Measurements from ENCODE around the gene UTP15.

UTP15 gene

GRCh38 chr5:73565139-73565968 lies at the start of gene UTP15, which contains the start of gene ANKRA2:
TSS of gene UTP15 (plus strand) at chr5:73565743. CDS start at chr5:73567345, 1,602 bp downstream.
TSS of gene ANKRA2 (minus strand) at chr5:73565639. CDS start at chr5:73562881, 2,758 bp downstream.
- DNase-seq: peak; percentile 94 to 96

DNA sequence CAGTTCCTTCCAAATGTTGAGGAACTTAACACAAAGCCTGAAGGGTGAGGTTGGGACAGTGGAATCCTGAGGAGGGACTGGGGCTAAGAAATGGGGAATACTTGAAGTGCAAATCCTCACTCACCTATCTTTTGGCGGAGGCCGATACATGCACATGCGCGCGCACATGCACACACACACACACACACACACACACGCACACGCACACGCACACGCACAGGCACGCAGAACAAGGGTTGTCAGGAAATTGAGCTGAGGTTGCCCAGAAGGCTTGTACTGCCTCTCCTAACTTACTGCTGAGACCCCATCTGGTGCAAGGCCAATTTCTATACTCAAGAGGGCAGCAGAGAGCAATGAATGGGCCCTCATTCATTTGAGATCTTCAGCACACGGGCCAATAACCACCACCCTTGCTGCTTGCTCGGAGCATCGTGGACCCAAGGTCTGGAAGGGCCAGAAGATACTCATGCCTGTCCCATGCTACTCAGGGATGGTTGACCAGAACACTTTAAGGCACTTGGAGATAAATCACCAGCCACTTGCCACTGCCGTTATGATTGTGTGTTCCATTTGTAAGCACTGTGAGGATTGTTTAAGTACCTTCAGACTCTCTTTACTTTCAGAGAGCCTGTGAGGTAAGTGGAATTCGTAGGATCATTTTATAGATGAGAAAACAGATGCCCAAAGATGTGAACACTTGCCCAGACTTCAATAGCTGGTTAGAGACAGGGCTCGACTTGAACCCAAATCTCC lies 45.8 kb upstream of the UTP15 start:
- peak; percentile 8 to 70 for DNase-seq

GRCh38 chr5:73522989-73523388 lies 42.6 kb upstream of the UTP15 start:
- no peak for DNase-seq

DNA sequence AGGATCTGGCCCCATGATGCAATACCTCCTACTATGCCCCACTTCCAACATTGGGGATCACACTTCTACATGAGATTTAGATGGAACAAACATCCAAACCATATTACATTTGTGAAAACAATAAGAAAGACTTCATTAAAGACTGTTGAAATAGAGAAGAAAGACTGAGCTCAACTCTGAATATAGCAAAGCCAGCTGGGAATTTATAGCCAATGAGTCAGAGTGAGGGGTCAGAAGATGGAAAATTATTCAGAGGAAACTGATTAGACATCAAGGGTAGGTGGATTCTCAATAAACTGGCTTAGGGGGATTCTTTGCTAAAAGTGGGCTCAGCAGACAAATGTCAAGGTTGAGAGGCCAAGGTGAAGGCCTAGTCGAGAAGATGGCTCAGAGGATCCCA lies 41.7 kb upstream of the UTP15 start:
- no peak for DNase-seq

DNA sequence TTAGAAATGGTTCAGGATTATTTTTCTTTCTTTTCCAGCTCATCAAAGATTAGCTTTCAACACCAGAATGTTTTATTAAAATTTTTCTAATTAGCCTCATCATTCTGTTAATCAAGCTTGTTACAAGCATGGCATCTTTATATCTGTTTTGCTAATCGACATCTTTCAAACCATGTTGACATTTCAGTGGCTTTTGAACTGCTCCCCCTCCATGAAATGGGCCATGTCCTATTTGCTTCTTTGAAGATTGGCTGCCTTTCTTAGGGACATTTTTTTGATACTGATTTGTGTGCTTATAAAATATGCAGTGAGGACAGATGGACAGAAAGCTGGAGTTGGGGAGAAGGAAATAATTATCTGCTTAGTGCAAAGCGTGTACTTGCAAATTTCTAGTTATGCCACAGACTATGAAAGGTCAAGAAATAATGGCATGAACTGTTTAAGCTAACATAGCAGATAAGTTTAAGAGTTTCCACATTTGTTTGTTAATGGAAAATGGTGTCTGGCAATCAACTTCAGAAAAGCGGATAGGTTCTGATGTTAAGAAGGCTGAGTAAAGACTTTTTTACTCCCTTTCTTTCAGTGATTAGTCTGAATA lies 39.8 kb upstream of the UTP15 start:
- DNase-seq: no peak

DNA sequence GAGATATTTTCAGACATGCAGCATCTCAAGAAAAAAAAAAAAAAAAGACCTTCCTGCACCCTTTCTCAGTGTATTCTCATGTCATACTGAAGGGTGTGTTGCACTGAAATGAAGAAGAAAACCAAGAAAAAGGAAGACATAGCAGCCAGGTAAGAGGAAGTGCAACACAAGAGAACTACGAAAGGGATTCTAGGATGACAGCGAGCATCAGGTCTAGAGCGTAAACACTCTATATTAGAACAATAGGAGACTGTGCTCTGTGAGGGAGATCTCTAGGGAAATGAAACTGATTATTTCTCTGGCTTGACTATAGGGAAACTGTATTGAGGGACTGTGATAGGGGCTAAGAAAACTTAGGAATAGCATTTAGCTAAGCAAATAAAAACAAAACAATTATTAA lies 37.3 kb upstream of the UTP15 start:
- DNase-seq: no peak

DNA sequence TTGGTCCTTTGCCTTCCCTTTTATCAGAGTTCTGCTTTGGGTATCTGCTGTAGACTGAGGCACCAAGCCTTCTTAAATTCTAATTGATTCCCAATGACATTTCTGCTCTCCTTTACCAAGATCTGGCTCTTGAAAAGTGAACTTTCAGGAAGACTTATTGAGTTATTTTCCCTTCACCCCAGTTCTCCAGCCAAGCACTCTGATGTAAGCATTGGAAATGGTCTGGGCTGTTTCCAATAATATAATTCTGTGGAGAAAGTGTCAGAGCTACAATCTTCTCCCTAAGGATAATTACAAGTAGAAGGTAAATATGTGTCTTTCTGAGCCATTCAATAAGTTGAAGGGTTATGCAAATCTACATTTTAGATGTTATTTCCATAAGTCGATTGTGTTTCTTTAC lies 36.5 kb upstream of the UTP15 start:
- DNase-seq: no peak

GRCh38 chr5:73531356-73531755 lies 34.2 kb upstream of the UTP15 start:
- no peak for DNase-seq

GRCh38 chr5:73532195-73532594 lies 33.3 kb upstream of the UTP15 start:
- DNase-seq: no peak

GRCh38 chr5:73534011-73534644 lies 31.4 kb upstream of the UTP15 start:
- DNase-seq: no peak

DNA sequence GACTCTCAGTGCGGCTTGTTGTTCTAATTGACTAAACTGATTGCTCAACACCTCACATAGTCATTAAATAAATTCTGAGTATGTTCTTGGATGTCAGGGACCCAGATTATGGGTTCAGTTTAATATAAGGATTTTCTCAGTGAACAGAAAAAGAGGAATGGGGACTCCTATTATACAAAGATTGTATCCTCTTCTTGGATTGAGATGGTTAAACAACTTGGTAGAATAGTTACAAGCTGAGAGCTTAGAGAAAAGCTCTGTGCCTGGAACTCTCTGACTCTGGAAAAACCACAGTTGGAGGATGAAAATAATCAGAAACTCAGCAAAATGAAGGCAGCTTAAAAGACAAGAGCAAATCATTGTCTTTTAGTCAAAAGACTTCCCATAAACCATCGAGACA lies 30.6 kb upstream of the UTP15 start:
- DNase-seq: no peak

GRCh38 chr5:73539730-73540129 lies 25.8 kb upstream of the UTP15 start:
- DNase-seq: no peak

DNA sequence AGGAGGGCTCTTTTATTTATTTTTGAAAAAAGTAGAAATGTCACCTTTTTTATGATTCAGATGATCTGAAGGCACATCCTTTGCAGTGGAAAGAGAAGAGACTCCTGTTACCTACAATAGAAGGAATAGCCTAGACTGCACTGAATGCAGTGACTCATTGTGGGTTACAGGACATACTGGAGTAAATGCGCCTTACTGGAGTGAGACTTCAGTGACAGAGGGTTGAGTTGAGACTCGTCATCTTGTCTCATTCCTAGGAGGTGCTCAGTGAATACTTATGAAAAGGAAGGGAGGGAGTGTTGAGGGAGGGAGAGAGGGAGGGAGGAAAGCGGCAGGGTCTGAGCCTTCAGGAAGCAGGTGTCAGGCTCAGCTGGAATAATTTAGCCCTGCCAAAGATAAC lies 25.4 kb upstream of the UTP15 start:
- DNase-seq: no peak

GRCh38 chr5:73542020-73542419 lies 23.5 kb upstream of the UTP15 start:
- DNase-seq: no peak

DNA sequence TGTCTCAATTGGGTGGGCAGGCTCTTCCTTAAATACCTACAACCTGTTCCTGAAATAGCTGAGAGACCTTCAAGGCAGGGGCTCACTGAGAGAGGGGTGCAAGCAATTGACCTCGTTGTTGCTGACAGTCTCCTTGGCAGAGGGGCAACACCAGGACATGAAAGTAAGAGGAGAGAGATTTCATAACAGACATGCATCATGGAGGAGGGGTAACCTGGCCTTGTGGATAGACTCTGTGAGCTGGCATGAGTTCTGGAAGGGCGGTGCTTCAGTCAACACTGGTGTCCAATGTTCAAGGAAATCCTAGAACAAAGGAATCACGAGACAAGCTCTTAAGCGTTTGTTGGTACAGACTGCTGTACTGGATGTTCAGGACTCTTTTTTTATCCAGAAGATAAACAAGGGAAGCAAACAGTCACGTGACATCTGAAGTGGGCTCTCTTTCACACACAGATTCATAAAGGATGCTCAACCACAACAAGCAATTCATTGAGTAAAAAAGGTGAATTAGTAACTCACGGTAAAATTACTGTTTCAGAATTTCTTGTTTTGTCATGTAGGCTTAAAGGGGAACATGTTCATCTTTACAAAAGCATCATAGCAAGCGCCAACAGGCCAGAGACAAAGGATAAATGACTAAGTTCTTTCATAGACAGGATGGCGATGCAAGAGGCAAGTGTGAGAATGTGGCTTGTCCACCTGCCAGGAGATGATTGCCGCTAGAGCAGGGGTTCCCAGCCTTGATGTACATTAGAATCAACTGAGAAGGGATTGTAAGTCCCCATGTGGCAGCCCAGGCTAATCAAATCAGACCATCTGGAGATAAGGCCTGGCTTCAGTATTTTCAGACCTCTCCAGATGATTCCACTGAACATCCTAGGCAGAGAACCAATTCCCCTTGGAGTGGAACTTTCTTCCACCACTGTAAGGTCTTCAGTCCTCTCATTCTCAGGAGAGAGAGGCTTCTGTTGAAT lies 20.8 kb upstream of the UTP15 start:
- DNase-seq: no peak

- no peak for DNase-seq
These were observed 20.2 kb upstream of the UTP15 start for GRCh38 chr5:73545403-73545779.

DNA sequence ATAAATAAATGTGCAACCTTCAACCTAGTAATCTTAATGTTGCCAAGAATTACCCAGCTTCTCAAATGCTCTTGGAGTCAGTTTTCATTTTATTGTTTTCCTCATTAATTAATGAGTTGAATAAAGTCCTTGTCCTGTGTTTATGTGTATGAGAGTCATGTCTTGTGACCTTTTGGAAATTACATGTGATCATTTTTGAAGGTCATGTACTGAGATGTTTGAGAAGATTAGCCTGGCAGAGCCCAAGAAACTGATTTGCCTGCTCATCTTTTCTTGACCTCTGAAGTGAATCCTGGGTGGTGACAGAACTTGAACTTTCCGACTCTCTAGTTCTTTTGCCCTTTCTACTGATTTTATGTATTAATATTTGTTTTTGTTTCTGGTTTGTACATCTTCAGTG lies 15.5 kb upstream of the UTP15 start:
- no peak for DNase-seq

DNA sequence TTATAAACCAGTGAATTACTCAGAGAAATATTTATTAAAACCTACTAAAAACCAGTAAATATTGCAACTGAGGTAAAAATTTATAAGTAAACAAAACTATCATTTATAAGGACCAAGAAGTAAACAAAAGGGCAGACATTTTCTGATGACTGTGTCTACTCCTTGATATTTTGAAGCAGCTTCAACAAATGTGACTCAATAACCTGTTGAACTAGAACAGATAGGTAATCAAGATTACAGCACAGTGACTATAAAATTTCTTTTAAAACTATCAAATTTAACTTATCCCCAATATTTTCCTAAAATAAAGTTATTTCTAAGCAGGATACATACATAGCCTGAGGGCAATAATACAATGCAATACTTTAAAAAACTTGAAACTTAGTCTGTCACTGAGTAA lies 12.9 kb upstream of the UTP15 start:
- no peak for DNase-seq

GRCh38 chr5:73558950-73559349 lies 6.6 kb upstream of the UTP15 start:
- DNase-seq: no peak

- DNase-seq: no peak
These were observed 1.5 kb upstream of the UTP15 start for GRCh38 chr5:73564018-73564417.

DNA sequence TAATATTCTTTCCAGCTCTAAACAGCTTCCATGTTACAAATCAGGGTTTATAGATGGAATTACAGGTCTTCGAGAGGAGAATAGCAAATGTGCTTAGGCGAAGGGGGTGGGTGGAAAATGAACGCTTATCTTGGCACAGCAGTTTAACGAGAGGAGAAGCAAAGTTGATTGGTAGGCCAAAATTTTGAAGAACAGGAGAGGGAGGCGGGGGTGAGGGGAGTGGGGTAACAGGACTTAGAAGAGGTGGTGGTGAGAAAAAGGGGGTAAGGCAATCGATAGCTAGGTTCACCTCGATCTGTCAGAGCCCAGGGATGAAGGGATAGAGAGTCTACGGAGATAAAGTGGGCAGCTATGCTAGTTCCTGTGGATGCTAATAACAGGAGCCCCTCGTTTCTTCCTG lies 868 bp upstream of the UTP15 start:
- no peak for DNase-seq

GRCh38 chr5:73565969-73566547 lies 515 bp downstream of the UTP15 start:
- DNase-seq: no peak
